T-helper 17 cell (primary cell): Measurements from ENCODE around the gene FAM184B. TPM values are rescaled to one million over a fixed set of nuclear protein-coding genes. Genes with fewer than 3 reads are reported as not detected.
A peak's percentile ranks its signal among the peaks of the same experiment; 100 is the strongest.

Source experiments
- ATAC-seq: fragments of 150-1000 bp; cut with Tn5 transposase; 2 replicates; pipeline ENCODE4 v1.10.0; 2021; ENCODE audit warnings: mild to moderate bottlenecking, moderate library complexity
- DNase-seq, 3 donors: peaks; one replicate each; pipeline versions ENCODE4 v3.0.0 to v3.0.0-alpha.2; 2020 to 2021
- H3K9me3 ChIP-seq: one replicate; pipeline ENCODE4 v1.7.0; 2013; ENCODE audit warnings: low read length, mild to moderate bottlenecking; ENCODE audit not compliant: control insufficient read depth, poor library complexity, severe bottlenecking
- H3K27ac Mint-ChIP-seq: one replicate; pipeline ENCODE4 v1.8.0; 2022; ENCODE audit warnings: mild to moderate bottlenecking, moderate library complexity, mixed read lengths
- H3K27me3 Mint-ChIP-seq: one replicate; pipeline ENCODE4 v1.8.0; 2022; ENCODE audit warnings: mixed read lengths
- H3K36me3 Mint-ChIP-seq: one replicate; pipeline ENCODE4 v1.8.0; 2022; ENCODE audit warnings: low read depth, mixed read lengths
- H3K4me1 Mint-ChIP-seq: one replicate; pipeline ENCODE4 v1.8.0; 2022; ENCODE audit warnings: mild to moderate bottlenecking, mixed read lengths
- H3K4me3 Mint-ChIP-seq: one replicate; pipeline ENCODE4 v1.8.0; 2022; ENCODE audit warnings: mild to moderate bottlenecking, moderate library complexity, mixed read lengths
- total RNA-seq, 4 donors: library from RNA in 2 of 4; stranded (reverse) in 2 of 4; gene quantifications; one replicate each; pipeline ENCODE4 v1.2.3 and lab custom pipeline; 2022 to 2026

The FAM184B gene
- total RNA-seq, 2 donors from 2014 or later, result not detected

GRCh38 chr4:17797808-17798207 lies 16.4 kb upstream of the FAM184B start:
- H3K27ac Mint-ChIP-seq, result peak overlapping the region; percentile 3
- H3K27me3 Mint-ChIP-seq, result no peaks in the 10 kb centered on the region
- H3K9me3 ChIP-seq, result no peaks in the 10 kb centered on the region
- peaks cover 7% of the 10 kb centered on the region for H3K4me1 Mint-ChIP-seq
- peaks cover 2% of the 10 kb centered on the region for H3K36me3 Mint-ChIP-seq
- DNase-seq, result no peak
- no peak overlapping the region for H3K4me3 Mint-ChIP-seq
- no peak for ATAC-seq

DNA sequence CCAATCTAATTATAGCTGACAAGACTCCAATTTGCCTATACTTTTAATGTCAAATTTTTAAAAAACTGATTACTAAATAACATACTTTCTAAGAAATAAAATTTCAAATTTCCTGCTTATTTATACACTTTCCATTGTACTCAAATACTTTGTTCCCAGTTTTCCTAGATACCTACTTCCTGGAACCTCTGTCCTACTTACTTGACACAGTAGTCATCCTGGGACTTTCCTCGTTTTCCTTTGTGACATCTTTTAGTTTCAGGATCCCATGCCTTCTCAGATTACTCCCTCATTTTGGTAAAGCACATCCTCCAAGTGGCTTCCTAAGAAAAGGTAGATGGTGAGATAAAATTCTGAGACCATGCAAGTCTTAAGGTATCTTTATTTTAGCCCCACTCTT lies 13.3 kb upstream of the FAM184B start:
- DNase-seq (no peak), ATAC-seq (no peak)
- no peak overlapping the region for H3K4me3 Mint-ChIP-seq
- no peaks in the 10 kb centered on the region for H3K9me3 ChIP-seq
- H3K36me3 Mint-ChIP-seq, result peaks cover 2% of the 10 kb centered on the region
- no peak overlapping the region for H3K27ac Mint-ChIP-seq
- no peaks in the 10 kb centered on the region for H3K27me3 Mint-ChIP-seq
- H3K4me1 Mint-ChIP-seq, result peaks cover 5% of the 10 kb centered on the region

GRCh38 chr4:17788956-17789355 lies 7.5 kb upstream of the FAM184B start:
- Mint-ChIP-seq H3K36me3 (peaks cover 3% of the 10 kb centered on the region), H3K27me3 (no peaks in the 10 kb centered on the region), H3K27ac (no peak overlapping the region), H3K4me3 (no peak overlapping the region), H3K4me1 (peaks cover 4% of the 10 kb centered on the region)
- no peak for DNase-seq
- H3K9me3 ChIP-seq, result no peaks in the 10 kb centered on the region
- no peak for ATAC-seq

- Mint-ChIP-seq H3K27me3 (peaks cover 1% of the 10 kb centered on the region), H3K27ac (no peak overlapping the region), H3K4me3 (no peak overlapping the region), H3K4me1 (peaks cover 4% of the 10 kb centered on the region), H3K36me3 (peaks cover 3% of the 10 kb centered on the region)
- ATAC-seq (no peak), DNase-seq (no peak)
- H3K9me3 ChIP-seq, result no peaks in the 10 kb centered on the region
These were observed 5.9 kb upstream of the FAM184B start for GRCh38 chr4:17787315-17787714.

DNA sequence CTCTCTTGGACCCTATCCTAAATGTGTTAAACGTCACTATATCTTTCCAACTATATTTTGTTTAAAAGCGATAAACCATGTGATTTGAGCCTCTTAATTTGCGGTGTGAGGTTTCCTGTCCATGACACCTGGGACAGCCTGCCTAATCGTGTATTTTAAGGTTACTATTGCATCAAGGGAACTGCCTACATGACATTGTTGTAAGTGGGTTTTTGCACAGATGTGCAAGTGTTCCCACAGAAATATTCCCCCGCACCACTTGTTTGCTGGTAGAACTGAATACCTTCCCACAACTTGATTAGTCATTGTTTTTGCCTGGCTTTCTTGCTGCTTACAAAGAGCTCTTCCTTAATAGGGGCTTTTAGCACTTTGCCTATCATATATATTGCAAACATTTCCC lies 5.1 kb upstream of the FAM184B start:
- DNase-seq (no peak), ATAC-seq (no peak)
- Mint-ChIP-seq H3K27ac (no peak overlapping the region), H3K4me3 (no peak overlapping the region), H3K27me3 (peaks cover 8% of the 10 kb centered on the region), H3K4me1 (peaks cover 10% of the 10 kb centered on the region), H3K36me3 (peaks cover 8% of the 10 kb centered on the region)
- no peaks in the 10 kb centered on the region for H3K9me3 ChIP-seq

DNA sequence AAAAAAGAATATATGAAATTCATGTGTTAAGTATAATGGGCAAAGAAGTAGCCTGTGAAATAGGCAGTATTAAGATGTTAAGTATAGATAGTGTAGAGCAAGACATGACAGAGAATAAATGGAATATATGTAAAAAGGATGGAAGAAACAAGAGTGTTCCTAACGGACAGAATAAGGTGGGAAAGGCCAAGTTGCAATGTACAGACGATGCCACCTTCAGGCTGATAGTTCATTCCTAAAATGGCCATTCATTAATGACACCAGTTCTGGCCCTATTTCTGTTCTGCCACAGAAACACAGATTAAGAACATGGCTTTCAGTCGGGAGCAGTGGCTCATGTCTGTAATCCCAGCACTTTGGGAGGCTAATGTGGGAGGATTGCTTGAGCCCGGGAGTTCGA lies 4.4 kb upstream of the FAM184B start:
- no peak overlapping the region for H3K27ac Mint-ChIP-seq
- no peaks in the 10 kb centered on the region for H3K9me3 ChIP-seq
- H3K27me3 Mint-ChIP-seq, result peaks cover 8% of the 10 kb centered on the region
- H3K4me1 Mint-ChIP-seq, result peaks cover 13% of the 10 kb centered on the region
- no peak overlapping the region for H3K4me3 Mint-ChIP-seq
- DNase-seq (no peak), ATAC-seq (no peak)
- peaks cover 8% of the 10 kb centered on the region for H3K36me3 Mint-ChIP-seq

GRCh38 chr4:17780501-17781299 lies 721 bp downstream of the FAM184B start:
- ATAC-seq, result no peak
- Mint-ChIP-seq H3K27me3 (peaks cover 31% of the 10 kb centered on the region), H3K36me3 (peaks cover 5% of the 10 kb centered on the region), H3K4me3 (no peak overlapping the region), H3K27ac (no peak overlapping the region), H3K4me1 (peaks cover 9% of the 10 kb centered on the region)
- DNase-seq, result no peak
- no peaks in the 10 kb centered on the region for H3K9me3 ChIP-seq

DNA sequence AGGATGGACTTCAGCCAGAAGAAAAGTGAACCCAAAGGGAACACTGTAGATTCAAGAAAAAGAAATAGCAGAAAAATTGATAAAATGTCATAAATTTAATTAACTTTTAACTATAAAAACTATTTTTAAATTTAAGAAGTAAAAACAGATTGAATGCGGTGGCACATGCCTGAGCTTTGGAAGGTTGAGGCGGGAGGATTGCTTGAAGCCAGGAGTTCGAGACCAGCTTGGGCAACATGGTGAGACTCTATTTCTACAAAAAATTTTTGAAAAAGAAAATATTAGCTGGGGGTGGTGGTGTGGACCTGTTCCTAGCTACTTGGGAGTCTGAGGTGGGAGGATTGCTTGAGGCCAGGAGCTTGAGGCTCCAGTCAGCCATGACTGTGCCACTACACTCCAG lies 3.0 kb downstream of the FAM184B start:
- Mint-ChIP-seq H3K4me3 (no peak overlapping the region), H3K36me3 (peaks cover 5% of the 10 kb centered on the region), H3K27ac (no peak overlapping the region), H3K27me3 (peaks cover 31% of the 10 kb centered on the region), H3K4me1 (peaks cover 9% of the 10 kb centered on the region)
- no peaks in the 10 kb centered on the region for H3K9me3 ChIP-seq
- no peak for DNase-seq
- ATAC-seq, result no peak

GRCh38 chr4:17773135-17773698 lies 8.2 kb downstream of the FAM184B start:
- Mint-ChIP-seq H3K27me3 (peaks cover 21% of the 10 kb centered on the region), H3K36me3 (no peaks in the 10 kb centered on the region), H3K27ac (no peak overlapping the region), H3K4me3 (no peak overlapping the region), H3K4me1 (no peaks in the 10 kb centered on the region)
- no peaks in the 10 kb centered on the region for H3K9me3 ChIP-seq
- no peak for DNase-seq
- no peak for ATAC-seq

DNA sequence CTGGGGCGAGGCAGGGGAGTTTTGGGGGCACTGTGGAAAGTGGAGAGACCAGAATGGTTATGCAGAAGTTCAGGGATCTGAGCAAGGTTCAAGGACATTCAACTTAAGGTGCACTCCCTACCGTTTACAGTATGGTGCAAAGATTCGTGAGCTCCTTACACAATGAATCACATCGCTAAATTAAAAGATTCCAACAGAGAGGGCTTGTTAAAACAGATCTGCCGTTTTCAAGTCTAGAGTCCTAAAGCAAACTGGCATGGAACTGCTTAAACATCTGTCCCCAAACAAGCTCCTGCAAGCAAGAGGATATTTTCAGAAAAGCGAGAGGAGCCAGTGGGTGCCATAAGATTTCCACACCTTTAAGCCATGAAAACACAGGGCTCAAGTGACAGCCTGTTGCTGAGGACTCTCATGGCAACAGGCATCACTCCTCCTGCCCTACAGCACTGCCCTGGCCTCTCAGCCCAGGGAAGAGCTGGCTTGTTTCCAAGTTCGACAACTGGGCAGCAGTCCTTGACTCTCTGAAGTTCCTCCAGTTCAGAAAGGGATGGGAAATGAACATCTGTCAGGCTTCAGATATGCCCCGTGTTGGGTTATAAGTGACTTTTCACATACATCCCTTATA lies 10.0 kb downstream of the FAM184B start:
- Mint-ChIP-seq H3K27me3 (peaks cover 21% of the 10 kb centered on the region), H3K4me1 (no peaks in the 10 kb centered on the region), H3K4me3 (no peak overlapping the region), H3K27ac (no peak overlapping the region), H3K36me3 (no peaks in the 10 kb centered on the region)
- ATAC-seq (no peak), DNase-seq (no peak)
- no peaks in the 10 kb centered on the region for H3K9me3 ChIP-seq

- H3K4me1 Mint-ChIP-seq, result no peaks in the 10 kb centered on the region
- H3K4me3 Mint-ChIP-seq, result no peak overlapping the region
- no peaks in the 10 kb centered on the region for H3K9me3 ChIP-seq
- H3K36me3 Mint-ChIP-seq, result no peaks in the 10 kb centered on the region
- DNase-seq, result no peak
- H3K27ac Mint-ChIP-seq, result no peak overlapping the region
- H3K27me3 Mint-ChIP-seq, result peaks cover 23% of the 10 kb centered on the region
- no peak for ATAC-seq
These were observed 10.6 kb downstream of the FAM184B start for GRCh38 chr4:17770845-17771244.

DNA sequence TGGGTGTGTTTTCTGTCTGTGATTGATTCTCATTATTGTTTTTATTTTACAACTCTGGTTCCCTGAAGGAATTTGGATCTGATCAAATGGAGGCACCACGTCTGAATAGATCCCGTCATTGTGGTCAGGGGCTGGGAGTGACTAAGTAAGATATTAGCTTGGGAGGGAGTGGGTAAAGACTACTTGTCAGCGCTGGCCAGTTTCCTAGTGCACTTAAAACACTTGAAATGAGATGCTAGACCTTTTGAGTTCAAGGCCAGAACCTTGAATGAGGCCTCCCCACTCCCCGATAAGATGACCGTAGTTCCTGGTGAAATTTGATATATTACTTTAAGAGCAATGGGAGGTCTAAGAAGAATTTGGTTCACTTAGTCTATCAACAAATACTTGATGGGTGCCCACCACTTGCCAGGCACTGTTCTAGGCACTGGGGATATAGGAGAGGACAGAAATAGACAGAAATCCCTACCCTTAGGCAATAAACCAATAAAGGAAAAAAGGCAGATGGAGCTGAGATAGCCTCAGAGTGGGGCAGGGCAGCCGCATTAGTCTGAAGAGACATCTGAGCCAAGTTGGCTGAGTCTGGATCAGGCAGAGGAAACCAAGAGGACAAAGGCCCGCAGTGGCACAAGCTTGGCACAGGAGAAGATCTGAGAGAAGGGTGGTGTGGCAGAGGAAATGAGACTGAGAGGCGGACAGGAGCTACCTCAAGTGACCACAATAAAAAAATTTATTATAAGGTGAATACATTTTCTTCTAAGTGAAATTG lies 11.8 kb downstream of the FAM184B start:
- H3K36me3 Mint-ChIP-seq, result no peaks in the 10 kb centered on the region
- peaks cover 29% of the 10 kb centered on the region for H3K27me3 Mint-ChIP-seq
- H3K27ac Mint-ChIP-seq, result no peak overlapping the region
- no peak for DNase-seq
- H3K9me3 ChIP-seq, result no peaks in the 10 kb centered on the region
- H3K4me1 Mint-ChIP-seq, result no peaks in the 10 kb centered on the region
- no peak for ATAC-seq
- no peak overlapping the region for H3K4me3 Mint-ChIP-seq

DNA sequence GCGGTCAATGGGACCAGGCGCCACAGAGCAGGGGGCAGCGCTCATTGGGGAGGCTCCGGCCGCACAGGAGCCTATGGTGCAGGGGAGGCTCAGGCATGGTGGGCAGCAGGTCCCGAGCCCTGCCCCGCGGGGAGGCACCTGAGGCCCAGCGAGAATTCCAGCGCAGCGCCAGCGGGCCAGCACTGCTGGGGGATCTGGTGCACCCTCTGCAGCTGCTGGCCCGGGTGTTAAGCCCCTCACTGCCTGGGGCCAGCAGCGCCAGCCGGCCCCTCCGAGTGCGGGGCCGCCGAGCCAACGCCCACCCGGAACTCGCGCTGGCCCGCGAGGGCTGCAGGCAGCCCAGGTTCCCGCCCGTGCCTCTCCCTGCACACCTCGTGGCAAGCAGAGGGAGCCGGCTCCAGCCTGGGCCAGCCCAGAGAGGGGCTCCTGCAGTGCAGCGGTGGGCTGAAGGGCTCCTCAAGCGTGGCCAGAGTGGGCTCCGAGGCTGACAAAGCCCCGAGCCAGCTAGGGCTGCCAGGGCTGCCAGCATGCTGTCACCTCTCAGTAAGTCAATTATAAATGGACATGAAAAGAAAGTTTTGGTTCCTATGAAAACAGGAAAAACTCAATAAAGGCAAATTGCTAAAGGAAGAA lies 14.5 kb downstream of the FAM184B start:
- Mint-ChIP-seq H3K27ac (no peak overlapping the region), H3K4me1 (peaks cover 4% of the 10 kb centered on the region), H3K36me3 (no peaks in the 10 kb centered on the region), H3K27me3 (peaks cover 44% of the 10 kb centered on the region), H3K4me3 (no peak overlapping the region)
- DNase-seq (no peak), ATAC-seq (no peak)
- H3K9me3 ChIP-seq, result no peaks in the 10 kb centered on the region
